HG03135 (cell line): ENCODE results near the gene CLSTN2.

ENCODE experiments used
- ATAC-seq: cut with Tn5 transposase; IDR thresholded peaks from one replicate; pipeline ENCODE4 v1.9.1; 2021; ENCODE audit warnings: mild to moderate bottlenecking, moderate library complexity; ENCODE audit not compliant: unreplicated experiment

The CLSTN2 gene

GRCh38 chr3:140268610-140269009 lies 333.6 kb downstream of the CLSTN2 start:
- no peak for ATAC-seq

GRCh38 chr3:140270329-140270728 lies 335.3 kb downstream of the CLSTN2 start:
- no peak for ATAC-seq

- ATAC-seq: no peak
Measured at GRCh38 chr3:140273542-140274195, 338.7 kb downstream of the CLSTN2 start.

GRCh38 chr3:140274429-140274828 lies 339.4 kb downstream of the CLSTN2 start:
- no peak for ATAC-seq

GRCh38 chr3:140276703-140277102 lies 341.7 kb downstream of the CLSTN2 start:
- ATAC-seq: no peak

- no peak for ATAC-seq
Measured at GRCh38 chr3:140277886-140278285, 342.9 kb downstream of the CLSTN2 start.

- no peak for ATAC-seq
Measured at GRCh38 chr3:140284372-140284771, 349.4 kb downstream of the CLSTN2 start.

- ATAC-seq: no peak
Measured at GRCh38 chr3:140285380-140285779, 350.4 kb downstream of the CLSTN2 start.

- no peak for ATAC-seq
Measured at GRCh38 chr3:140288595-140288994, 353.6 kb downstream of the CLSTN2 start.

GRCh38 chr3:140290105-140290504 lies 355.1 kb downstream of the CLSTN2 start:
- no peak for ATAC-seq

- no peak for ATAC-seq
Measured at GRCh38 chr3:140292170-140292569, 357.2 kb downstream of the CLSTN2 start.

- no peak for ATAC-seq
Measured at GRCh38 chr3:140292684-140293083, 357.7 kb downstream of the CLSTN2 start.

- no peak for ATAC-seq
Measured at GRCh38 chr3:140294058-140294457, 359.1 kb downstream of the CLSTN2 start.

GRCh38 chr3:140296796-140297352 lies 361.9 kb downstream of the CLSTN2 start:
- ATAC-seq: no peak

GRCh38 chr3:140298043-140298442 lies 363.1 kb downstream of the CLSTN2 start:
- ATAC-seq: no peak

- no peak for ATAC-seq
Measured at GRCh38 chr3:140298569-140299070, 363.6 kb downstream of the CLSTN2 start.

GRCh38 chr3:140303875-140304274 lies 368.9 kb downstream of the CLSTN2 start:
- no peak for ATAC-seq

- no peak for ATAC-seq
Measured at GRCh38 chr3:140308535-140308934, 373.6 kb downstream of the CLSTN2 start.

GRCh38 chr3:140311428-140311827 lies 376.4 kb downstream of the CLSTN2 start:
- no peak for ATAC-seq

- no peak for ATAC-seq
Measured at GRCh38 chr3:140315955-140316354, 381.0 kb downstream of the CLSTN2 start.

- ATAC-seq: no peak
Measured at GRCh38 chr3:140316466-140316865, 381.5 kb downstream of the CLSTN2 start.

- ATAC-seq: no peak
Measured at GRCh38 chr3:140316868-140317400, 381.9 kb downstream of the CLSTN2 start.
